ENCODE data around the gene PARP8.

The PARP8 gene

GRCh38 chr5:50855001-50855400 is 188.6 kb downstream of the PARP8 start:
- no peak for DNase-seq

GRCh38 chr5:50856401-50857119 is 190.1 kb downstream of the PARP8 start:
- no peak for DNase-seq

GRCh38 chr5:50863534-50864170 is 197.2 kb downstream of the PARP8 start:
- DNase-seq: no peak

GRCh38 chr5:50864466-50864865 is 198.0 kb downstream of the PARP8 start:
- DNase-seq: no peak

GRCh38 chr5:50866415-50866814 is 200.0 kb downstream of the PARP8 start:
- DNase-seq: no peak

- no peak for DNase-seq
These were observed 200.7 kb downstream of the PARP8 start for GRCh38 chr5:50867140-50867539.

GRCh38 chr5:50873595-50874277 is 207.3 kb downstream of the PARP8 start:
- DNase-seq: no peak

- no peak for DNase-seq
These were observed 208.0 kb downstream of the PARP8 start for GRCh38 chr5:50874306-50875001.

GRCh38 chr5:50875002-50875344 is 208.5 kb downstream of the PARP8 start:
- no peak for DNase-seq

GRCh38 chr5:50878470-50878869 is 212.0 kb downstream of the PARP8 start:
- no peak for DNase-seq

GRCh38 chr5:50881407-50881806 is 215.0 kb downstream of the PARP8 start:
- no peak for DNase-seq

- DNase-seq: no peak
These were observed 220.4 kb downstream of the PARP8 start for GRCh38 chr5:50886657-50887345.

- no peak for DNase-seq
These were observed 221.6 kb downstream of the PARP8 start for GRCh38 chr5:50887889-50888633.

GRCh38 chr5:50888751-50889150 is 222.3 kb downstream of the PARP8 start:
- DNase-seq: no peak

GRCh38 chr5:50889790-50890189 is 223.4 kb downstream of the PARP8 start:
- DNase-seq: no peak

Data from activated CD4-positive, alpha-beta T cell treated with anti-CD3 and anti-CD28 coated beads for 48 hours (primary cell).